HepG2 (cell line): ENCODE measurements around the gene BAG5. TPM values are rescaled to one million over a fixed set of nuclear protein-coding genes. Genes with fewer than 3 reads are reported as not detected.

ENCODE experiments used
- ARNT ChIP-seq: fragments of 450-650 bp; IDR thresholded peaks from 2 replicates; pipeline ENCODE4 v1.6.1; 2017
- CHCHD3 ChIP-seq: sonication (generic); formaldehyde crosslinking; IDR thresholded peaks from 2 replicates; pipeline ENCODE4 v1.8.0; 2022; ENCODE audit warnings: mild to moderate bottlenecking, missing genetic modification reagents, moderate library complexity
- FOXM1 ChIP-seq: sonication (generic); formaldehyde crosslinking; IDR thresholded peaks from 2 replicates; pipeline ENCODE4 v1.5.0; 2020; ENCODE audit warnings: missing genetic modification reagents
- GATAD2A ChIP-seq: IDR thresholded peaks from 2 replicates; pipeline ENCODE4 v1.6.1; 2016
- IKZF1 ChIP-seq: fragments of 450-650 bp; IDR thresholded peaks from 2 replicates; pipeline ENCODE4 v1.7.1; 2016
- IRF1 ChIP-seq: sonication (generic); formaldehyde crosslinking; IDR thresholded peaks from 2 replicates; pipeline ENCODE4 v1.4.0; 2020; ENCODE audit warnings: low read depth, mild to moderate bottlenecking, missing genetic modification reagents
- KDM5A ChIP-seq: fragments of 200-600 bp; sonication (generic); IDR thresholded peaks from 2 replicates; pipeline ENCODE4 v1.7.0; 2018; ENCODE audit warnings: antibody characterized with exemption, mild to moderate bottlenecking, low read length, borderline replicate concordance
- LBX2 ChIP-seq: sonication (generic); formaldehyde crosslinking; IDR thresholded peaks from 2 replicates; pipeline ENCODE4 v1.5.0; 2020; ENCODE audit warnings: missing genetic modification reagents, mild to moderate bottlenecking, borderline replicate concordance
- NCOA1 ChIP-seq: sonication (generic); formaldehyde crosslinking; IDR thresholded peaks from 2 replicates; pipeline ENCODE4 v1.9.0; 2021; ENCODE audit warnings: missing genetic modification reagents
- NR0B2 ChIP-seq: sonication (generic); formaldehyde crosslinking; IDR thresholded peaks from 2 replicates; pipeline ENCODE4 v1.4.0; 2020; ENCODE audit warnings: mild to moderate bottlenecking, missing genetic modification reagents
- NR2F1 ChIP-seq, 2 experiments: fragments of 450-650 bp in 1 of 2; formaldehyde crosslinking in 1 of 2; IDR thresholded peaks; 2 replicates each; pipeline versions ENCODE4 v1.5.0 to v1.6.1; 2016 to 2020; ENCODE audit warnings: mild to moderate bottlenecking in 1 of 2, missing compliant biosample characterization in 1 of 2, missing genetic modification reagents in 1 of 2, moderate library complexity in 1 of 2
- NR3C1 ChIP-seq: sonication (generic); formaldehyde crosslinking; IDR thresholded peaks from 2 replicates; pipeline ENCODE4 v1.4.0; 2020; ENCODE audit warnings: missing genetic modification reagents
- RELA ChIP-seq: sonication (generic); formaldehyde crosslinking; IDR thresholded peaks from 2 replicates; pipeline ENCODE4 v1.4.0; 2020; ENCODE audit warnings: missing genetic modification reagents
- SP5 ChIP-seq: IDR thresholded peaks from 2 replicates; pipeline ENCODE4 v1.6.1; 2016; ENCODE audit warnings: low read depth, borderline replicate concordance
- TBX3 ChIP-seq: fragments of 450-650 bp; IDR thresholded peaks from 2 replicates; pipeline ENCODE4 v1.6.1; 2017; ENCODE audit warnings: antibody characterized with exemption, mild to moderate bottlenecking, inconsistent platforms, borderline replicate concordance
- TFDP1 ChIP-seq: IDR thresholded peaks from 2 replicates; pipeline ENCODE4 v1.6.1; 2016; ENCODE audit warnings: missing compliant biosample characterization, missing genetic modification reagents, borderline replicate concordance
- ZNF224 ChIP-seq: sonication (generic); formaldehyde crosslinking; IDR thresholded peaks from 2 replicates; pipeline ENCODE4 v1.5.0; 2020; ENCODE audit warnings: mild to moderate bottlenecking, missing genetic modification reagents
- ZNF232 ChIP-seq: sonication (generic); formaldehyde crosslinking; IDR thresholded peaks from 2 replicates; pipeline ENCODE4 v1.4.0; 2020; ENCODE audit warnings: missing genetic modification reagents, borderline replicate concordance
- ZNF569 ChIP-seq: sonication (generic); formaldehyde crosslinking; IDR thresholded peaks from 2 replicates; pipeline ENCODE4 v1.5.0; 2020; ENCODE audit warnings: mild to moderate bottlenecking, missing genetic modification reagents, moderate library complexity, borderline replicate concordance
- ZNF574 ChIP-seq: sonication (generic); formaldehyde crosslinking; IDR thresholded peaks from 2 replicates; pipeline ENCODE4 v1.4.0; 2020; ENCODE audit warnings: missing genetic modification reagents
- ZNF670 ChIP-seq: sonication (generic); formaldehyde crosslinking; IDR thresholded peaks from 2 replicates; pipeline ENCODE4 v1.8.0; 2022; ENCODE audit warnings: mild to moderate bottlenecking, missing genetic modification reagents, borderline replicate concordance
- polyA plus RNA-seq, 8 experiments: library from polyadenylated mRNA; depleted of rRNA in 3 of 8; stranded (reverse) in 7 of 8; unstranded in 1 of 8; fragments of >200 nt; fragmentation: Illumina TruSeq in 4 of 8; extraction: Trizol in 4 of 8; gene quantifications; 2 replicates each; pipeline versions ENCODE4 v1.2.1 to v1.2.3, GENCODE V29; 2011 to 2016; ENCODE audit warnings: low read depth in 4 of 8, missing spikeins in 1 of 8, mixed read lengths in 1 of 8; ENCODE audit not compliant: insufficient read depth in 1 of 8
- total RNA-seq, 5 experiments: library from RNA; depleted of rRNA; stranded (reverse); fragments of >200 nt; fragmentation: Illumina TruSeq; extraction: Trizol; gene quantifications; 2 replicates each; pipeline ENCODE4 v1.2.3, GENCODE V29; 2016; ENCODE audit warnings: low read depth in 1 of 5

BAG5 gene
- total and polyA plus RNA-seq, 2 of the 13 experiments (the other 11 are each of a cell fraction or from before 2014, with no cell fraction given): 3.5 to 21.0 TPM

GRCh38 chr14:103508521-103509329 lies 53.7 kb downstream of the BAG5 start (continued):
- TF ChIP-seq NR0B2 (CRISPR knock-in tag) (no peak), GATAD2A (CRISPR knock-in tag) (peak; percentile 25; the same call in 1 of the 2 replicates), ZNF232 (CRISPR knock-in tag) (no peak), IRF1 (no peak), NCOA1 (no peak), LBX2 (CRISPR knock-in tag) (no peak), SP5 (CRISPR knock-in tag) (0 out of 2 replicates have a peak, but pooled peaks have one; percentile 40), ZNF670 (CRISPR knock-in tag) (no peak), NR3C1 (no peak), KDM5A (no peak), ZNF574 (0 out of 2 replicates have a peak, but pooled peaks have one; percentile 7), ARNT (no peak), ZNF224 (CRISPR knock-in tag) (no peak), ZNF569 (CRISPR knock-in tag) (no peak), NR2F1 (CRISPR knock-in tag; IDR thresholded peaks at IDR 0.05) (peak in 1 of 2 experiments; percentile 33; a peak in 2 of 4 replicates), IKZF1 (no peak), TFDP1 (CRISPR knock-in tag) (no peak), RELA (CRISPR knock-in tag) (no peak), TBX3 (no peak), FOXM1 (no peak), CHCHD3 (CRISPR knock-in tag) (no peak)
